ENCODE data around the gene HSPA6. TPM values are rescaled to one million over a fixed set of nuclear protein-coding genes. Genes with fewer than 3 reads are reported as not detected.
"Not testable (repeated sequence)": the region's sequence is repeated elsewhere in the genome, so short reads cannot be mapped to it uniquely, and the experiment has no call there.

Gene HSPA6
- total RNA-seq, 4 donors from 2014 or later: 8.2 to 134 (median 18.8) TPM

DNA sequence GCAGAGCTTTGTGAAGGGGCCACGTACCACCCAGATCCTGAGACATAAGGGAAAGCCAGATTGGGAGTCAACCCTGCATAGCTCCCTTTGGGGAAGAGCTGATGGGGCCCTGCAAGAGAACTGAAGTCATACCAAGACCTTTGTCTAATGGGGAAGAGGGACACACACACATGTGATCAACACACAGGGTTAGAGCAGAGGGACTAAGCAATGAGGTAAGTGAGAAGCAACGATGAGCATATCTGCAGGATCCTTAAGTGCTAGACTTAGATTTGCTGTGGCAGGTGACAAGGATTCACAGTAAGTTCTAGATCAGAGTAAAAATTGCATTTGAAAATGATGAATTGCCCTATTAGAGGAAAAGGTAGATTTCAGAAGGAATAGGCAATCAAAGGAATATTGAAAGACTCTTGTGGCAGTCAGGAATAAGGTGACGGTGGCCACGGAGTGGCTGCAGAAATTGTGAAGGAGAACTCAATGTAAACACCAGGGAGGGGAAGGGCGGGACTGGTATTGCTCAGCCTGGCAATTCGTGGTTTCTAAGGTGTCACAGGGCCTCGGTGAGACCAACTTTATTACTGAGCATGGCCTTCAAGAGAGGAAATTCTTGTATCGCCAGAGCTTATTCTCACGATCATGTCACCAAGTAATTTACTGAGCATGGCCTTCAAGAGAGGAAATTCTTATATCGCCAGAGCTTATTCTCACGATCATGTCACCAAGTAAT, 20.8 kb downstream of the HSPA6 start:
- not testable (repeated sequence) for DNase-seq (ENCODE audit: low spot score); ATAC-seq (ENCODE audit: low FRiP score)

DNA sequence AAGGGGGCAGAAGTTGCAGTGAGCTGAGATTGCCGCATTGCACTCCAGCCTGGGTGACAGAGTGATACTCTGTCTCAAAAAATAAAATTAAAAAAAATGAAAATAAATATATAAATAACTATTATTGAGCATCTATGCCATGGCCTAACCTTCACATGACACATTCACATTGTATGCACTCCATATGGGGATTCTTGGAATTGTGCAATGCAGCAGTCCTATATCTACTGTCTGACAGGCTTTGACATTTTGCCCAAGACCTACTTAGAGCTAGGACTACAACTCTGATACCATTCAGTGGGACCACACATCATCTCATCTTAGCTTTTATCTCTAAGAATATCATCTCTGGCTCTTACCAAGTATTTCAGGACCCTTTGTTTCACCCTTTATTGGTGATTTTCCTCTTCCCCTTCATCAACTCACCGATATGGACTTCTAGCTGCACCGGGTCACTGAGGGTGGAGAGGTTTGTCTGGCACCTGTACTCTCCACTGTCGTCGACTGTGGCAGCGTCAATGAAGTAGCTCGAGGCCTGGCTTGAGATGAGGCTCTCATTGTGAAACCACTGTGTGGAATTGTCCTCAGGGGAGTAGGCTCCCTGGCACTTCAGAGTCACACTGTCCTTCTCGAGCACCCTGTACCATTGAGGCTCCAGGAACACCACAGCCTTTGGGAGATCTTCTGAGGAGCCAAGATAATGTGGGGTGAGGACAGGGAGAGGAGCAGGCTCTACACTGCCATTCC, 23.8 kb downstream of the HSPA6 start:
- not testable (repeated sequence) for ATAC-seq (ENCODE audit: low FRiP score)

DNA sequence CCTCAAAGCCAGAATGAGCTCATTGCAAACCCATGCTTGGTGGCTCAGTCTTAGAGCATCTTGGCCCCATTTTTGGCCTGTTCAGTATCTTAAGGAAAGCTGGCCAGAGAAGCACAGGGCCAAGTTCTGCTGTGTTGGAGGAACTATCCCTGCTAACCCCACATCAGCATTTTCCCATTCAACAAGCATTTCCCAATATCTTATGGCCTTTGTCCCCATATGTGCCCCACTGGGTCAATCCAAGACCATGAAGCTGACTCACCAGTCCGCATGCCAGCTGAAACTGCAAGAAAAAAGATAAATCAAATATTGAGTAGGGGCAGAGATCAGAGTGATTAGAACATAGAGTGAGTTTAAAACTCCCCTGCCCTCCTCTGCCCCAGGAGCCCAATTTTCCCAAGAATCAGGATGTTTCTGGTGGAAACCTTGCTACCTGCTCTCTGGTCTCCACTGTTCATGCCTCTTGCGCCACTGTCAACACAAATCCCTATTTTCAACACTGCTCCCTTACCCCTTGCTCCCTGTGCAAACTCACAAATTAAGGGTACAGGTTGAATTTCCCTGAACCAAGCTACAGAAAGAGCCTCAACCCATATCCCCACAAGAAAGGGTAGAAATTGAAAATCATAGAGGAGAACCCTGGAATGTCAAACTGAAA, 24.5 kb downstream of the HSPA6 start:
- not testable (repeated sequence) for DNase-seq (ENCODE audit: low spot score); ATAC-seq (ENCODE audit: low FRiP score)

More for the DNA sequence above, 23.8 kb downstream of the HSPA6 start:
- DNase-seq (ENCODE audit: low spot score): not testable (repeated sequence)

DNA sequence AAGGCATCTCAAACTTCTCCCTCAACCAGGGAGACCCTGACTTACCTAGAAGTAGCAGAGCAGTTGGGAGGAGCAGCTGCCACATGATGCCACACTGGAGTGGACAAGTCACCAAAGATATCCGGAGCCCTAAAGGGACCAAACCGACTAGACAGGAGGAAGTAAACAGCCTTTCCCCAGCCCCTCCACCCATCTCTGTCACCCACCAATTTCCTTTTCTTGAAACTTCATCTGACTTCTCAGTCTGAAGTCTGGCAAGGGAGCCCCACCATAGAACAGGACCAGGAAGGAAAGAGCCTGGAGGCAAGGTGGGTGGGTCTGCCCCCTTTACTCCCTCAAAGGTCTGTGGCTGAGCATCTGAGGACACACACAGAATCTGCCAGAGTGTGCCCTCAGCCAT, 25.3 kb downstream of the HSPA6 start, which contains the start of gene FCGR3A:
FCGR3A (minus strand) TSS at position 167 of the 400 bp plus-strand sequence; CDS start at position 85, 82 bp downstream.
- ATAC-seq (ENCODE audit: low FRiP score): no peak

DNA sequence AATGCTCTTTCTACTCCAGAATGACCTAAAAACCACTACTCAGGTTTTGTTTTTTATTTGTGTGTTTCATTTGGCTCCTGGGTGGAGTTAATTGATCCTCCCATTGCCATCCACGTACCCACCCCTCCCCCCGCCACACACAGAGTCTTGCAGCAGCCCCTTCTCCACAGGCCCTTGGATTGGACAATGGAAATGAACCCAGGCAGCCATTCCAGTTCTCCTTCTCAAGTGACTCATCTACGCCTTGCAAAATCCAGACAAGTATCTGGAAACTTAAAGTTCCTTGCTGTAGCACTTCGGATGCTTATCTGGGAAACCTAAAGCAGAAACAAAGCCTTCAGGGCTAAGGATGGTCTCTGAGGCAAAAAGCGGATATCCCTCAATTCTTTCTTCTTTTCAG, 26.6 kb downstream of the HSPA6 start:
- ATAC-seq (ENCODE audit: low FRiP score); DNase-seq (ENCODE audit: low spot score): not testable (repeated sequence)

More for the DNA sequence above, 25.3 kb downstream of the HSPA6 start, which contains the start of gene FCGR3A:
- no peak for DNase-seq (ENCODE audit: low spot score)
- TF ChIP-seq, protein P1, sequence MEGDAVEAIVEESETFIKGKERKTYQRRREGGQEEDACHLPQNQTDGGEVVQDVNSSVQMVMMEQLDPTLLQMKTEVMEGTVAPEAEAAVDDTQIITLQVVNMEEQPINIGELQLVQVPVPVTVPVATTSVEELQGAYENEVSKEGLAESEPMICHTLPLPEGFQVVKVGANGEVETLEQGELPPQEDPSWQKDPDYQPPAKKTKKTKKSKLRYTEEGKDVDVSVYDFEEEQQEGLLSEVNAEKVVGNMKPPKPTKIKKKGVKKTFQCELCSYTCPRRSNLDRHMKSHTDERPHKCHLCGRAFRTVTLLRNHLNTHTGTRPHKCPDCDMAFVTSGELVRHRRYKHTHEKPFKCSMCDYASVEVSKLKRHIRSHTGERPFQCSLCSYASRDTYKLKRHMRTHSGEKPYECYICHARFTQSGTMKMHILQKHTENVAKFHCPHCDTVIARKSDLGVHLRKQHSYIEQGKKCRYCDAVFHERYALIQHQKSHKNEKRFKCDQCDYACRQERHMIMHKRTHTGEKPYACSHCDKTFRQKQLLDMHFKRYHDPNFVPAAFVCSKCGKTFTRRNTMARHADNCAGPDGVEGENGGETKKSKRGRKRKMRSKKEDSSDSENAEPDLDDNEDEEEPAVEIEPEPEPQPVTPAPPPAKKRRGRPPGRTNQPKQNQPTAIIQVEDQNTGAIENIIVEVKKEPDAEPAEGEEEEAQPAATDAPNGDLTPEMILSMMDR (IDR thresholded peaks at IDR 0.05): no peak

DNA sequence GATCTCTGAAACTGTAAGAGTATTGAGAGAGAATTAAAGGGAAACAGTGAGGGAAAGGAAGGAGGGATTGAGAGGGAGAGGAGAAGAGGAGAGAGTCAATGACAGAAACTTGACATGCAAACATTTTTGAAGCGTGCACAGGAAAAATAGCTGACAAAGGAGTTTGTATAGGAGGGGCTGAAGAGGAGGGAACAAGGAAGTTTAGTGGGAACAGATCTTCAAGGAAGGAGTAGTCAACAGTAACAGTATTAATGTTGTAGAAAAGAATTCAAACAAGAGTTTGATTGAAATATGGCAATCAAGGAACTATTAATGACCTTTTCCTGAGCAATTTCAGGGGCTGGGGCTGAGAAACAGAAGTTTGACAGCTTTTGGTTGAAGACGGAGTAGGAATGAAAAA, 29.3 kb downstream of the HSPA6 start:
- ATAC-seq (ENCODE audit: low FRiP score); DNase-seq (ENCODE audit: low spot score): not testable (repeated sequence)

DNA sequence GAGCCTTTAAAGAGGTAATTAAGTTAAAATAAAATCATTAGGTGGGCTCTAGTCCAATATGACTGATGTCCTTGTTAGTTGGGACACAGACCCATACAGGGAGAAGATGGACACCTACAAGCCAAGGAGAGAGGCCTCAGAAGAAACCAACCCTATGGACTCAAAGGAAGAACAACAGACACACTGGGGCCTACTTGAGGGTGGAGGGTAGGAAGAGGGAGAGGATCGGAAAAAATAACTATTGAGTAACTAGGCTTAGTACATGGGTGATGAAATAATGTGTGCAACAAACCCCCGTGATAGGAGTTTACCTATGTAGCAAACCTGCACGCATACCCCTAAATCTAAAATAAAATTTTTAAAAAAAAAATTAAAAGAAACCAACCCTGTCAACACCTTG, 30.0 kb downstream of the HSPA6 start:
- not testable (repeated sequence) for DNase-seq (ENCODE audit: low spot score); ATAC-seq (ENCODE audit: low FRiP score)

DNA sequence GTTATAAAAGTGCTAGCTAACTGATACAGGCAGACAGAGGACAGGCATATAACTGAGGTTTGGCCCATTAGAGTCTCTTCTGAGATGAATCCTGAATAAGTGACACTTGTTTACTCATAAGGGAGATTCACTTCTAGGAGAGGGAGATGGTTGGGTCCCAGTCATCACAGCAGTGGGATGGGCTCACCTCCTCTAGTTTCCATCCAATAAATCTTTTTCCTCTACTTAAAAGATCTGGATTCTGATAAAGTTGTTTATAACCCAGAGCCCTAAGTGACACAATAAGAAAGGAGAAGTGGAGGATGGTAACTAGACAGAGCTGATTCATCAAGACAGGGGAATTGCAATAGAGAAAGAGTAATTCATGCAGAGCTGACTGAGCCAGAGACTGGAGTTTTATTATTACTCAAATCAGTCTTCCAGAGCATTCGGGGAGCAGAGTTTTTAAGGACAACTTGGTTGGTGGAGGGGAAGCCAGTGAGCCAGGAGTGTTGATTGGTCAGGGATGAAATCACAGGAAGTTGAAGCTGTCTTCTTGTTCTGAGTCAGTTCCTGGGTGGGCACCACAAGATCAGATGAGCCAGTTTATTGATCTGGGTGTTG, 30.6 kb downstream of the HSPA6 start:
- ATAC-seq (ENCODE audit: low FRiP score); DNase-seq (ENCODE audit: low spot score): not testable (repeated sequence)

DNA sequence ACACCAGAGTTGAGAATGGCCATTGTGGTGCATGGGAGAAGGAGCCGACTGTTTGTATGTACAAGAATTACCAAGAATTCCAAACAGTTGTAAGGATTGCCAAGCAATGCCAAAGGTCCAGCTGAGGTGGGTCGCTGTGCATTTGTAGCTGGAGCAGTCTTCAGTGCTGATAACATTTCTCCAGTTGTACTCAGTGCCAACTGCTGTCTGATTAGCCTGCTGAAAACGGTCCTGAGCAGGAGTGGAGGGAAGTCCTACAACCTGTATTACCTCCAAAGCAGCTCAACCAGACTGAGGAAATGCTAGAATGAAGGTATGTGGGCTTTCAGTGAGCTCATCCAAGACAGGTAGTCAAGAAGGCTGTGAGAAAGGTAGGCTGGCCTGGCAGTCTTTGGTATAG, 31.8 kb downstream of the HSPA6 start:
- DNase-seq (ENCODE audit: low spot score); ATAC-seq (ENCODE audit: low FRiP score): not testable (repeated sequence)

DNA sequence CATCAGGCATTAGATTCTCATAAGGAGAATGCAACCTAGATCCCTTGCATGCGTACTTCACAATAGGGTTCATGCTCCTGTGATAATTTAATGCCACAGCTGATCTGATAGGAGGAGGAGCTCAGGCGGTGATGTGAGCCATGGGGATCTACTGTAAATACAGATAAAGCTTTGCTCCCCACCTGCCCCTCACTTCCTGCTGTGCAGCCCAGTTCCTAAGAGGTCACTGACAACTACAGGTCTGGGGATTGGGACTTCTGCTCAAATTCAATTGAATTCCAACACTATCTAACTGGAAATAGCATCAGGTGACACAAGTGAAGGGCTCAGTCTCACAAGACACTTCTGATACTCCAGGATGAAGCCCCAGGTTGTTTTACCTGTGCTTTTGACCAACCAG, 32.6 kb downstream of the HSPA6 start:
- not testable (repeated sequence) for ATAC-seq (ENCODE audit: low FRiP score); DNase-seq (ENCODE audit: low spot score)

DNA sequence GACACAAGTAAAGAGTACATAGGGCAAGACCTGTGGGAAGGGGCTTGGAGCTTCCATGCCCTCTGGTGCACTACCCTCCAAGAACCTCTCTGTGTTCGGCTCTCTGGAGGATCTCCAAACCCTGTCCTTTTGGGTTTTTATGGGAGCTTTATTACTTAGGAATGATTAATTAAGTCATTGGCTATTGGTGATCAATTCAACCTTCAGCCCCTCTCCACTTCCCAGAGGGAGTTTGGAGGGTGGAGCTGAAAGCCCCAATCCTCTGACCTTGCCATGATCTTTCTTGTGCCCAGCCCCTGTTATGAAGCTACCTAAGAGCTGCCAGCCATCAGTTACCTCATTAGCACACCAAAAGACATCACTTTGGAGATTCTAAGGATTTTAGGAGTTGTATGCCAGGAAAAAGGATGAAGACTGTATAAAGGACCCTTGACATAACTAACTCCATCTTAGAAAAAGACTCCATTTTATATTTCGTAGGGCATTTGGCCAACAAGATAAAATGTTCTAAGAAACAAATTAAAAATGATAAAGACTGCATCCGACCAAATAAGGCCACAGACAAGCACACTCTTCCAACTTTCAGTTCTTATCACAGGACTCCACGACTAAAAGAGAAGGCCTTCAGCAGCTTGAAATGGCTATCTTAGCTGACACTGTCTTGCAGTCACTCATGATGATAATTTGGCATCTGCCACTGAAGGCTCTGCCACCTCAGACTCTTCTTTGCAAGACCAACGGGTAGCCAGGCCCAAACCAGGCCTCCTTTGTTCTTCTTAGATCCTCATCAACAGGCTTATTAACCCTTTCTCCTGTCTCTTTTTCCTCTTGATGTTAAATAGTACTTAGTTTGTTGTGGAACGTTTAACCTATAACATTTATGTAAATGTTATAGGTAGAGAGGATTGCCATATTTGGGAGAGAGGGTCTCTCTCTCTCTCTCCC, 33.4 kb downstream of the HSPA6 start:
- not testable (repeated sequence) for ATAC-seq (ENCODE audit: low FRiP score); DNase-seq (ENCODE audit: low spot score)

DNA sequence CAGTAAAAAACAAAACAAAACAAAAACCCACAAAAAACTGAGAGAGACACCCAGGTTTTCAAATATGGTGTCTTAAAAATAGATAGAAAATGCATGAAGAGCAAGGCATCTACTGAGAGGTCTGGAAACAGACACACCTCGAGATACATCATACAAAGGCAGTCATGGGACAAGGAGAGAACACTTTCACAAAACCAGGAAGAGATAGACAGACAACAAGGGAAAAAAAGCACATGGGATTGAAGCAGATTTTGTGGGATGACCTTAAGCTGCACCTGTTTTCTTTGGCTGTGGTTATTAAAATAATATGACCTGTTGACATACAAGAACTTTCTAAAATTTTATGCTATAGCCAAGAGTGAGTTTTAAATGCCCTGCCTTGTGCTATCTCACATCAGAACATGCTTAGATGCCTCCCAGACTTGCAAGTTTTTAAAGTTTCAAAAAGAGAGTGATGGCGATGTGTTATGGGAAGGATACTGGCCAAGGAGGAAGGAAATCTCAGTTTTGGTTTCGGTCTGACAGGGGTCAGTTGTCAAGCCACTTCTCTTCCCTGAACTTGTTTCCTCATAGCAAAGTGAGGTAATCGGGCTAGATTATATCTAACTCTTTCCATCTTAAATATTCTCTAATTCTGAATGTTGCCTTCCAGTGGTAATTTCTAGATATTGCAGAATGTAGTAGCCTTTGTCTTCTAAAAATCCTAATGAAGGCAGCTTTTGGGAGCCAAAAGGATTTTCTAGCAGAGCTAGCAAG, 36.8 kb downstream of the HSPA6 start:
- ATAC-seq (ENCODE audit: low FRiP score): peak; percentile 73
- not testable (repeated sequence) for DNase-seq (ENCODE audit: low spot score)

DNA sequence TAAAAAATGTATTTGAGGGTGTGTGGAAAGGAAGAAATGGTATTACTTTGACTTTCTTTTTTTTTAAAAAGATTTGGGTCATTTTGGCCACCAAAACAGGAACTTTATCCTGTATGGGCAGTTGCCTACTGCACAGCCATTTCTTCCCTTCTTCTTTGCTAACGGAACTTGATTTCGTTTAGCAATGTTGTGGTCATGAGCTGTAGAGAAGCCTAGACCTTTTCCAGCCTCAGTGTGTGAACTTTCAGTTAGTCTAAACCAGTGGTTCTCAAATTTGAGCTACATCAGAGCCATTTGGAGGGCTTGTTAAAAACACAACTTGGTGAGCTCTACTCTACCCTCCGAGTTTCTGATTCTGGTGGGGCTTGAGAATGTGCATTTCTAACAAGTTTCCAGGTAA, 38.1 kb downstream of the HSPA6 start:
- not testable (repeated sequence) for ATAC-seq (ENCODE audit: low FRiP score); DNase-seq (ENCODE audit: low spot score)

DNA sequence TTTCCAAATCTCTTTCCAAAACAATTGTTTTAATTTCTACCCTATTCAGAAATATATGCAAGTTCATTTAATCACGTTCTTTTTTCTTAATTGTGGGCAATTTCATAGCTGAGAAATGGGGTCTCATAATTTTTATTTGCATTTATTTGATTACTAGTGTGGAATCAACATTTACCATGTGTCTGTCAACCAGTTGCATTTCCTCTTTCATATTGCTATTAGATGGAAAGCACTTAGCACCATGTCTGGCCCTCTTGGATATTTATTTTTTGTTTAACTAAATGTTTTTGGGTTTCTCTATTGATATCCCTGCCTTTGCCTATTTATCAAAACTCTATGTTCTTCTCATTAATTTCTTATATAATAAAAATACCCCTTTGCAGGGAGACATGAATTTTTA, 39.2 kb downstream of the HSPA6 start:
- ATAC-seq (ENCODE audit: low FRiP score); DNase-seq (ENCODE audit: low spot score): not testable (repeated sequence)

DNA sequence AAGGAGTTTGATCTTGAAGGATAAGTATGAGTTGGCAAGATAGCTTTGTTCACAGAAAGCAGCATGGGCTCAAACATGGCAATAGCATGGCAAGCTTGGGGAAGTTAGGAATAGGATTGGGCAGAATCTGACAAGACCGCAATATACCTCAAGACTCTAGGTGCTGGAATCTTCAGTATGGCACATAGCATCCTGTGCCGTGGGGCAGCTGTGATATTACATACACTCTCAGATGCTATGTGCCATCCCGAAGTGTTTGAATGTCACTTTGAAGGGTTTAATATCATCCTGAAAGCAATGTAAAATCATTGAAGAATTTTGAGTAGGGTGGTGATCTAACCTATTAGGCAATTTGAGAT, 42.2 kb downstream of the HSPA6 start:
- not testable (repeated sequence) for ATAC-seq (ENCODE audit: low FRiP score)

DNA sequence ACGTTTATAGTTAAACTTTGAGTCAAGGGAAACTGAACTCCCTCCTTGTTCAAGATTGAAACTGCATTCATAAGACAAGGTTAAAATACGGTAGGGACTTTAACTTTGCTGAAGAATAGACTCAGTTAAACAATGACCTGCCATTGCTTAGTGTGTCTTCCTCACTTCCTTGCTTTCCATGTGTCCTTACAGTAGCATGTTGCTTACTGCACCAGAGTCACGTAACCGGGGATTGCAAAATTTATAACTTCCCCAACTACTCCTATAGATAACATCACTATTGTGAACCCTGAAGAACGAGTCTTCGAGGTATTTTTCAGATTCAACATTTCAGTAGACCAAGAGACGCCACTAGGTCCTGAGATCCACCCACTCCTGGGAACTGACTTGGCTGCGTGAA, 47.4 kb downstream of the HSPA6 start:
- ATAC-seq (ENCODE audit: low FRiP score): not testable (repeated sequence)

More for the DNA sequence above, 42.2 kb downstream of the HSPA6 start:
- not testable (repeated sequence) for DNase-seq (ENCODE audit: low spot score)

More for the DNA sequence above, 47.4 kb downstream of the HSPA6 start:
- not testable (repeated sequence) for DNase-seq (ENCODE audit: low spot score)

Data from omental fat pad (tissue), 4 donors.